ACHN (cell line): ENCODE measurements around the gene FUCA2.
A peak's percentile ranks its signal among the peaks of the same experiment; 100 is the strongest.
"Not testable (repeated sequence)": the region's sequence is repeated elsewhere in the genome, so short reads cannot be mapped to it uniquely, and the experiment has no call there.

Experiments used
- DNase-seq: peaks from one replicate; pipeline ENCODE4 v3.0.0-alpha.2; 2015
- in situ Hi-C: cut with HindIII; loops from 2 replicates; pipeline ENCODE4 v1.10.0; 2017; ENCODE audit warnings: low sequenced_read_pairs, low pct_ligation_motif_present, low pct_unique_long_range_greater_than_20kb

FUCA2 gene

GRCh38 chr6:143507358-143508145 lies 4.0 kb downstream of the FUCA2 start:
- DNase-seq: peak; percentile 3
- in situ Hi-C loops: no loop called here

DNA sequence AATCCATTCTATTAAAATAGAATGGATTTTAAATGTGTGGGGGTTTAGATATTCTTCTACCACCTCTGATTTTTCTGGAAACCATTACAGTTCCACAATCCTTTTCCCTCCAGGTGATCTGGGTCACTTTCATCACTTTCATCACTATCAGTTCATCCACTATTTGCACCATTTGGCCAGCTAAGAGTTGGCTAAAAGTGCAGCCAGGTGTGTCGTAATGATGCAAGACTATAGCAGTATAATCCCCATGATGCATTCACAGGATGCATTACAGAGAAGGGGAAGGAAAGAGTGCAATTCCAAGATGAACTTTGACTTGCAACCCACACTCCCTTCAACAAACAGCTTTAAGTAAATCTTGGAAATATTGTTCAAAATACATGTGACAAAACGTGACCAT lies 4.9 kb downstream of the FUCA2 start:
- in situ Hi-C loops: no loop called here

GRCh38 chr6:143506199-143506598 lies 5.3 kb downstream of the FUCA2 start:
- in situ Hi-C loops: no loop called here
- no peak for DNase-seq

More for the DNA sequence above, 4.9 kb downstream of the FUCA2 start:
- DNase-seq: no peak

- in situ Hi-C loops: no loop called here
- no peak for DNase-seq
Measured at GRCh38 chr6:143505537-143505936, 6.0 kb downstream of the FUCA2 start.

DNA sequence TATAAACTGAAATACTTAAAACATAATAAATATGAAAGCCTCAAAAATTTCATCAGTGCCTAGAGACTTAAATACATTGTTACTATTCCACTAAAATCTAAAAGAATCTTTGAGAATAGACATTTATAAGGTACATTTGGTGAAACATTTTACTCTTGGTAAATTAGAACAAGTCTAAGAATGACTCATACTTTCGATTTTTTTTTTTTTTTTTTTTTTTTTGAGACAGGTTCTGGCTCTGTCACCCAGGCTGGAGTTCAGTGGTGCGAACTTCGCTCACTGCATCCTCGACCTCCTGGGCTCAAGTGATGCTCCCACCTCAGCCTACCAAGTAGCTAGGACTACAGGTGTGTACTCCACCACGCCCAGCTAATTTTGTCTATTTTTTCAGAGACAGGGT lies 6.4 kb downstream of the FUCA2 start:
- in situ Hi-C loops: no loop called here
- DNase-seq: no peak

GRCh38 chr6:143504369-143504768 lies 7.2 kb downstream of the FUCA2 start:
- in situ Hi-C loops: no loop called here
- no peak for DNase-seq

GRCh38 chr6:143501851-143502250 lies 9.7 kb downstream of the FUCA2 start:
- in situ Hi-C loops: no loop called here
- no peak for DNase-seq

- no peak for DNase-seq
- in situ Hi-C loops: no loop called here
Measured at GRCh38 chr6:143498428-143498827, 13.1 kb downstream of the FUCA2 start.

GRCh38 chr6:143496974-143497373 lies 14.5 kb downstream of the FUCA2 start:
- in situ Hi-C loops: no loop called here
- DNase-seq: no peak

- no peak for DNase-seq
- in situ Hi-C loops: no loop called here
Measured at GRCh38 chr6:143490775-143491174, 20.7 kb downstream of the FUCA2 start.

DNA sequence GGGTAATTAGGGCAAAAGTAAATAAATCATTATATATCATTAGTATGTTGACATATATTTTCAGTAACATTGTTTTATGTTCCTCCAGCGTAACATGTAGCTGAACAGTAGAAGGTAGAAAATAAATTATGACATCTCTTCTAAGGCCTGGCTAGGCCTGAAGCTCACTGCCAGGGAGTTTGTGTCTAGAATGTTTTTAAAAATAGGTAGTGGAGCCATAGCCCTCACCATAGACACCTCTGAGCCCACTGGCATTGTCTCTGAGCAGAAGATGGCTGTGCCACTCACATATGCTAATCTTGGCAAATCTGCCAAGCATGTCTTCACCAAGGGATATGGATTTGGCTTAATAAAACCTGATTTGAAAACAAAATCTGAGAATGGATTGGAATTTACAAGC lies 21.3 kb downstream of the FUCA2 start:
- in situ Hi-C loops: no loop called here
- no peak for DNase-seq

GRCh38 chr6:143486752-143487151 lies 24.8 kb downstream of the FUCA2 start:
- DNase-seq: no peak
- in situ Hi-C loops: no loop called here

DNA sequence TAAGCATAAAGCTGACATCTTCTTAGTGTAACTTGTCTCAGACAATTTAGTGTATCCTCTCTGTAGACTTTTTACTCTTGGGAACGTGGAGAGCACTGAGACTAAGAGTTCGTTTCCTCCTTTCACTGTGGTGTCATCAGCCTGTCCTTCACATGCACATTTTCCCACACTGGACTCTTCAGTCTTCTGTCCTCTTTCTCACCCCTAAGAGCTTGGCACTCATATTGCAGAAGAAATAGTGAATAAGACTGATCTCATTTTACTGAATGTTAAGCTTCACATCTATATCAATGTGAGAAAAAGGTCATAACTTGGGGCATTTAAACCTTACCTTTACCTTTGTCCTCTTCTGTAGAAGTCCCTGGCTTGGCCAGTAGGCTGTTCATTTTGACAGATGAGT lies 25.6 kb downstream of the FUCA2 start:
- in situ Hi-C loops: no loop called here
- DNase-seq: no peak

DNA sequence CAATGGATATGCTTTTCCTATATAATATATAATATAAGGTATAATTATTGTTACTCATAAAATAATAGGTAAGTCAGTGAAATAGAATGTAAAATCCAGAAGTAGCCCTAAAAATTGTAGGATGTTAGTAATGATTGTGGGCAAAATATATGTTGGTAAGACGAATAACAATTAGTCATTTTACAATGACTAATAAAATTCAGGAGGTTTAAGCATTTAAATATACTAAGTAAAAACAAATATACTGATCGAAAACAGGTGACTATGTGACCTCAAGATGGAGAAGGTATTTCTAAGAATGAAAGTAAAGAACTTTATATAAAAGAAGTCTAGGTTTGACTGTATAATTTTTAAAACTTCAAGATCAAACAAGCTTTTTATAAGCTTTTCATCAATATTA lies 28.9 kb downstream of the FUCA2 start:
- in situ Hi-C loops: no loop called here

GRCh38 chr6:143478479-143479062 lies 32.9 kb downstream of the FUCA2 start:
- in situ Hi-C loops: no loop called here
- DNase-seq: no peak

More for the DNA sequence above, 28.9 kb downstream of the FUCA2 start:
- no peak for DNase-seq

DNA sequence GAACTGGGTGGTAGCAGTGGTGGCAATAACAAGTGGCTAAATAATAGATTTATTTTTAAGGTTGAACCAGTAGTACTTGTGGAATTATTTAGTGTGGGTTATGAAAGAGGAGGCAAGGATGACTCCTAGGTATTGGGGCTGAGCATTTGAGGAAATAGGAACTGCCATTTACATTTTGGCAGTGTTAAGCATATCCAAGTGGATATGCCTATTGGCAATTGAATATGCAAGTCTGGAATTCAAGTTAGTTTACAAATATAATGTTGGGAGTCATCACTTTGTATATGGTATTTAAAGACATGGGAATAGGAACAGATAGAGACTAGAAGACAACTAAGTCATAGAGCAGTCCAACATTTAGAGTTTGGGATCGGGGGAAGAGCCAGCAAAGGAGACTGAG lies 35.0 kb downstream of the FUCA2 start:
- DNase-seq: no peak
- in situ Hi-C loops: no loop called here

GRCh38 chr6:143471822-143472221 lies 39.7 kb downstream of the FUCA2 start:
- DNase-seq: no peak
- in situ Hi-C loops: no loop called here

DNA sequence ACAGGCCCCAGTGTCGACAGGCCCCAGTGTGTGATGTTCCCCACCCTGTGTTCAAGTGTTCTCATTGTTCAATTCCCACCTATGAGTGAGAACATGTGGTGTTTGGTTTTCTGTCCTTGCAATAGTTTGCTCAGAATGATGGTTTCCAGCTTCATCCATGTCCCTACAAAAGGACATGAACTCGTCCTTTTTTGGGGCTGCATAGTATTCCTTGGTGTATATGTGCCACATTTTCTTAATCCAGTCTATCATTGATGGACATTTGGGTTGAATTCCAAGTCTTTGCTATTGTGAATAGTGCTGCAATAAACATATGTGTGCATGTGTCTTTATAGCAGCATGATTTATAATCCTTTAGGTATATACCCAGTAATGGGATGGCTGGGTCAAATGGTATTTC lies 42.7 kb downstream of the FUCA2 start:
- DNase-seq: not testable (repeated sequence)

GRCh38 chr6:143468026-143468425 lies 43.5 kb downstream of the FUCA2 start:
- in situ Hi-C loops: no loop called here
- DNase-seq: peak; percentile 15

More for the DNA sequence above, 42.7 kb downstream of the FUCA2 start:
- in situ Hi-C loops: not testable (repeated sequence)

DNA sequence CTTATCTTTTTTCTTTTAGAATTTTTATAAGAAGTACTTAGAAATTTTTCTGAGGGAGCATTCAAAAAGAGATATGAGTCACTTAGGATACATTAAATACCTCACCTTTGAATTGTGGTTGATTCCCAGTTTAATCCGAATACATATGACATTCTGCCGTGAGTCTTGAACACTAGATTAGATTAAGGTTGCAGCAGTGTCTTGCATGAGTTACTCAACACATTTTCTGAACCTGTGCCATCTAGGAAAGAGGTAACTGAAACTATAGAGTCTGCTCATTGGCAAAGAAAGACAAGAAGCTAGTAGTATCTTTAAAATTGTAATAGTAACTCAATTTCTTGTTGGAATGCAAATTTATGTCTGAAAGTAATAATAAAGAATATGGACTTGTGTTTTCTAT lies 46.0 kb downstream of the FUCA2 start:
- in situ Hi-C loops: no loop called here
- DNase-seq: no peak
